Prostate gland (tissue), 2 donors: ENCODE results near the gene TWF2.

Experiments
- CTCF ChIP-seq, 4 experiments: fragments of 200-600 bp in 2 of 4; fragments of 450-650 bp in 2 of 4; sonication (generic) in 2 of 4; IDR thresholded peaks; 1 replicate in 3 of 4; 2 replicates in 1 of 4; pipeline ENCODE4 v1.5.1; 2016 to 2019; ENCODE audit warnings: antibody characterized with exemption in 4 of 4, mild to moderate bottlenecking in 2 of 4, moderate library complexity in 2 of 4
- POLR2A ChIP-seq: fragments of 450-650 bp; IDR thresholded peaks from one replicate; pipeline ENCODE4 v1.6.1; 2016; ENCODE audit warnings: antibody characterized with exemption, mild to moderate bottlenecking
- POLR2AphosphoS5 ChIP-seq: sonication (generic); formaldehyde crosslinking; IDR thresholded peaks from one replicate; pipeline ENCODE4 v1.6.1; 2017; ENCODE audit warnings: antibody characterized with exemption

GRCh38 chr3:52218454-52218853 is 20.5 kb downstream of the TWF2 start:
- TF ChIP-seq POLR2A: no peak
- no peak for TF ChIP-seq CTCF (IDR thresholded peaks at IDR 0.05)
- TF ChIP-seq POLR2AphosphoS5: no peak
